K562 (cell line): Measurements from ENCODE around the gene ECD. TPM values are rescaled to one million over a fixed set of nuclear protein-coding genes. Genes with fewer than 3 reads are reported as not detected.

Source experiments
- CHCHD3 ChIP-seq: fragments of 250-450 bp; sonication (Bioruptor Pico); IDR thresholded peaks from 2 replicates; pipeline ENCODE4 v2.1.2; 2022; ENCODE audit warnings: mild to moderate bottlenecking
- E4F1 ChIP-seq: fragments of 250-450 bp; sonication (Bioruptor Pico); IDR thresholded peaks from 2 replicates; pipeline ENCODE4 v1.5.0; 2021; ENCODE audit warnings: mild to moderate bottlenecking, borderline replicate concordance
- ETS2 ChIP-seq: IDR thresholded peaks from 2 replicates; pipeline ENCODE4 v1.6.1; 2016; ENCODE audit warnings: borderline replicate concordance, missing genetic modification characterization, mild to moderate bottlenecking, moderate library complexity, missing compliant biosample characterization; ENCODE audit not compliant: poor library complexity, severe bottlenecking
- FOXP1 ChIP-seq: sonication (generic); formaldehyde crosslinking; IDR thresholded peaks from 2 replicates; pipeline ENCODE4 v1.8.0; 2022; ENCODE audit warnings: mild to moderate bottlenecking, missing genetic modification reagents
- KDM5B ChIP-seq: fragments of 200-600 bp; sonication (generic); IDR thresholded peaks from 2 replicates; pipeline ENCODE4 v1.6.1; 2012; ENCODE audit warnings: low read depth, mild to moderate bottlenecking, moderate library complexity, low read length, control low read depth, inconsistent platforms; ENCODE audit not compliant: insufficient replicate concordance
- MIER1 ChIP-seq: fragments of 450-650 bp; IDR thresholded peaks from 2 replicates; pipeline ENCODE4 v1.6.1; 2016; ENCODE audit warnings: antibody characterized with exemption, mild to moderate bottlenecking, low read depth
- NONO ChIP-seq, 2 experiments: fragments of 200-400 bp in 1 of 2; fragments of 450-650 bp in 1 of 2; formaldehyde crosslinking in 1 of 2; IDR thresholded peaks; 2 replicates each; pipeline ENCODE4 v1.6.1; 2017; ENCODE audit warnings: low read depth in 2 of 2, mild to moderate bottlenecking in 2 of 2, moderate library complexity in 2 of 2, low read length in 1 of 2
- PRPF4 ChIP-seq: fragments of 200-400 bp; formaldehyde crosslinking; IDR thresholded peaks from one replicate; pipeline ENCODE4 v1.6.1; 2017; ENCODE audit warnings: low read length, low read depth, mild to moderate bottlenecking; ENCODE audit not compliant: insufficient read depth, poor library complexity, severe bottlenecking
- RBM25 ChIP-seq: fragments of 200-400 bp; formaldehyde crosslinking; IDR thresholded peaks from 2 replicates; pipeline ENCODE4 v1.6.1; 2018; ENCODE audit warnings: low read length, low read depth, moderate library complexity; ENCODE audit not compliant: severe bottlenecking
- SMC3 ChIP-seq: conservative IDR thresholded peaks from 2 replicates; pipeline ENCODE4 v1.6.1; 2011; ENCODE audit warnings: low read depth, low read length, improper control_type of control experiment; ENCODE audit not compliant: insufficient read depth
- SPI1 ChIP-seq: IDR thresholded peaks from 2 replicates; pipeline ENCODE4 v1.6.1; 2011; ENCODE audit warnings: low read depth, low read length, control low read depth, borderline replicate concordance
- TAL1 ChIP-seq: fragments of 450-650 bp; IDR thresholded peaks from 2 replicates; pipeline ENCODE4 v1.6.1; 2016; ENCODE audit warnings: mild to moderate bottlenecking
- TEAD1 ChIP-seq, 2 experiments: fragments of 450-650 bp in 1 of 2; sonication (generic) in 1 of 2; formaldehyde crosslinking; IDR thresholded peaks; 2 replicates each; pipeline versions ENCODE4 v1.4.0 to v1.8.0; 2020 to 2022; ENCODE audit warnings: mild to moderate bottlenecking in 2 of 2, missing genetic modification reagents in 1 of 2
- ZFP1 ChIP-seq: fragments of 450-650 bp; formaldehyde crosslinking; IDR thresholded peaks from 2 replicates; pipeline ENCODE4 v1.4.0; 2020; ENCODE audit warnings: mild to moderate bottlenecking, mixed read lengths
- ZMIZ1 ChIP-seq, 2 experiments: fragments of 150-350 bp in 1 of 2; IDR thresholded peaks; 2 replicates each; pipeline ENCODE4 v1.6.1; 2012 to 2016; ENCODE audit warnings: low read depth in 2 of 2, low read length in 2 of 2, mild to moderate bottlenecking in 1 of 2, moderate library complexity in 1 of 2
- ZNF23 ChIP-seq: fragments of 250-450 bp; sonication (Bioruptor Pico); IDR thresholded peaks from 2 replicates; pipeline ENCODE4 v1.4.0; 2020; ENCODE audit warnings: mild to moderate bottlenecking
- ZNF232 ChIP-seq: sonication (generic); formaldehyde crosslinking; IDR thresholded peaks from 2 replicates; pipeline ENCODE4 v1.8.0; 2022; ENCODE audit warnings: mild to moderate bottlenecking, missing genetic modification reagents
- ZNF398 ChIP-seq: fragments of 250-450 bp; sonication (Bioruptor Pico); IDR thresholded peaks from 2 replicates; pipeline ENCODE4 v1.8.0; 2021; ENCODE audit warnings: moderate library complexity, mild to moderate bottlenecking, inconsistent platforms
- polyA plus RNA-seq, 8 experiments: library from polyadenylated mRNA; depleted of rRNA in 4 of 8; stranded (reverse) in 5 of 8; unstranded in 3 of 8; fragments of >200 nt; fragmentation: Nextera tagmentation in 2 of 8; fragmentation: Illumina TruSeq in 1 of 8; extraction: Ambion mirVana in 2 of 8; extraction: Trizol in 1 of 8; gene quantifications; 2 replicates each; pipeline versions ENCODE4 v1.2.1 to v1.2.3, GENCODE V29; 2011 to 2014; ENCODE audit warnings: inconsistent platforms in 1 of 8, missing spikeins in 1 of 8
- total RNA-seq, 7 experiments: library from RNA; depleted of rRNA in 6 of 7; stranded (reverse); fragments of >200 nt in 6 of 7; fragmentation: Illumina TruSeq in 2 of 7; extraction: Trizol in 2 of 7; gene quantifications; 2 replicates each; pipeline versions ENCODE4 v1.2.1 to v1.2.3, GENCODE V29; 2011 to 2021; ENCODE audit warnings: low replicate concordance in 1 of 7

ECD gene
- total and polyA plus RNA-seq, 9 of the 15 experiments (the other 6 are each of a cell fraction or from before 2014, with no cell fraction given) = 33.5 to 79.9 (median 53.2) TPM

GRCh38 chr10:73096449-73097304 lies 71.1 kb downstream of the ECD start, which contains the start of gene P4HA1 (continued):
- TF ChIP-seq TEAD1 (CRISPR knock-in tag; IDR thresholded peaks at IDR 0.05) (peak in 1 of 2 experiments; percentile 83; a peak in 2 of 4 replicates), SMC3 (peak; percentile 74), KDM5B (peak; percentile 100), SPI1 (0 out of 2 replicates have a peak, but pooled peaks have one; percentile 22), E4F1 (CRISPR knock-in tag) (no peak), ZFP1 (0 out of 2 replicates have a peak, but pooled peaks have one; percentile 57), ZNF232 (CRISPR knock-in tag) (no peak), PRPF4 (peak; percentile 97), ZMIZ1 (IDR thresholded peaks at IDR 0.05; ENCODE audit: low read depth in 2 of 2, low read length in 2 of 2) (peak in 1 of 2 experiments; percentile 65; a peak in 2 of 4 replicates), ZNF398 (CRISPR knock-in tag) (no peak), CHCHD3 (CRISPR knock-in tag) (peak; percentile 79; the same call in 1 of the 2 replicates), FOXP1 (CRISPR knock-in tag) (peak; percentile 98), ZNF23 (CRISPR knock-in tag) (no peak), NONO (IDR thresholded peaks at IDR 0.05; ENCODE audit: low read depth in 2 of 2, low read length in 1 of 2) (peak in 1 of 2 experiments; percentile 98; a peak in 3 of 4 replicates), MIER1 (peak; percentile 61; the same call in 1 of the 2 replicates), TAL1 (no peak), RBM25 (no peak), ETS2 (tag) (no peak)
